Activated CD4-positive, CD25-positive, alpha-beta regulatory T cell (primary cell): ENCODE measurements around the gene FLT3LG.

ENCODE experiments used
- DNase-seq, 4 experiments: peaks; one replicate each; lab custom pipeline; 2025; lab: John Stamatoyannopoulos, UW

The FLT3LG gene

DNA sequence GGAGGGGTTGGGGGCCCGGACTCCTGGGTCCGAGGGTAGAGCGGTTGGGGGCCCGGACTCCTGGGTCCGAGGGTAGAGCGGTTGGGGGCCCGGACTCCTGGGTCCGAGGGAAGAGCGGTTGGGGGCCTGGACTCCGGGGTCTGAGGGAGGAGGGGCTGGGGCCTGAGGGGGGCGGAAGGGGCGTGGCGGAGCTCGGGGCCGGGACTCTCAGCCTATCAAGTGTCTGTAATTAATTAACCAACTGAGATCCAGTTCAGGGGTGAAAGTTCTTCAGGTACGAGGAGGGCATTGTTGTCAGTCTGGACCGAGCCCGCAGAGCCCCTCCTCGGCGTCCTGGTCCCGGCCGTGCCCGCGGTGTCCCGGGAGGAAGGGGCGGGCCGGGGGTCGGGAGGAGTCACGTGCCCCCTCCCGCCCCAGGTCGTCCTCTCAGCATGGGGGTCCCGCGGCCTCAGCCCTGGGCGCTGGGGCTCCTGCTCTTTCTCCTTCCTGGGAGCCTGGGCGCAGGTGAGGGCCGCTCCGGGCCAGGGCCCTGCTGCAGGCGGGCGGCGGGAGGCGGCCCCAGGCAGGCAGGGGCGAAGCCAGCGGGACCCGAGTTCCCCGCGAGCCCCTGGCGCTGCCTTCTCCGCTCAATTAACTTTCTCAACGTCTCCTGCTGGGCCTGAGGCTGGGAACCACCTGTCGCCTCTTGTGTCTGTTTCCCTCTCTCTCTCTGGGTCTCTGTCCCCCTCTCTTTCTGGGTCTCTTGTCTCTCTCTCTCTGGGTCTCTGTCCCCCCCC is 39.1 kb downstream of the FLT3LG start:
- DNase-seq = no peak

DNA sequence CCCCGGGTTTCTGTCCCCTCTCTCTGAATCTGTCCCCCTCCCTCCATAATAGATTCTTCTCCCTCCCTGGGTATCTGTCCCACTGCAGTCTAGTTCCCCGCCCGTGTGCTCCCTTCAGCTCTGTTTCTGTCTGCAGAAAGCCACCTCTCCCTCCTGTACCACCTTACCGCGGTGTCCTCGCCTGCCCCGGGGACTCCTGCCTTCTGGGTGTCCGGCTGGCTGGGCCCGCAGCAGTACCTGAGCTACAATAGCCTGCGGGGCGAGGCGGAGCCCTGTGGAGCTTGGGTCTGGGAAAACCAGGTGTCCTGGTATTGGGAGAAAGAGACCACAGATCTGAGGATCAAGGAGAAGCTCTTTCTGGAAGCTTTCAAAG is 39.7 kb downstream of the FLT3LG start:
- DNase-seq = no peak

DNA sequence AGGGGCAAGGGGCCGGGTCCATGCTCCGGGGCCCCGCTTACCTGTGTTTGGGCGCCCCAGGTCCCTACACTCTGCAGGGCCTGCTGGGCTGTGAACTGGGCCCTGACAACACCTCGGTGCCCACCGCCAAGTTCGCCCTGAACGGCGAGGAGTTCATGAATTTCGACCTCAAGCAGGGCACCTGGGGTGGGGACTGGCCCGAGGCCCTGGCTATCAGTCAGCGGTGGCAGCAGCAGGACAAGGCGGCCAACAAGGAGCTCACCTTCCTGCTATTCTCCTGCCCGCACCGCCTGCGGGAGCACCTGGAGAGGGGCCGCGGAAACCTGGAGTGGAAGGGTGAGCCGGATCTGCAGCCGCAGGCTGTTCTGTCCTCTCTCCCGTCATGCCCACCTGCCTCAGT is 40.1 kb downstream of the FLT3LG start:
- no peak for DNase-seq

DNA sequence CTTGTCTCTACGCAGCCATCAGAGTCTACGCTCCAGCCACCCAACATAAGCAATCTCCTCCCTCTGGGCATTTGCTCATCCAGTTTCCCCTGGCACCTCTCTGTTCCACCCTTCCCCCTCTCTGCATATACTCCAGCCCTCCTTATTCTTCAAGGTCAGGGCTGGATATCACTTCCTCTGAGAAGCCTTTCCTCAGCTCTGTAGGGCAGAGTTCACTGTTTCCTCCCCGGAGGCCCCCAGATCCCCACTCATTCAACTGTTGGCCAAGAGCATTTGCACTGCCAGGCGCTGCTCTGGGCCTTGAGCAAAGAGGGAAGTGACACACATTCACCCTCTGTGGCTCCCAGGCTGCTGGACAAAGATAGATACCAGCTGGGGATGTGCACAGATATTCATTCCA is 41.8 kb downstream of the FLT3LG start:
- no peak for DNase-seq

DNA sequence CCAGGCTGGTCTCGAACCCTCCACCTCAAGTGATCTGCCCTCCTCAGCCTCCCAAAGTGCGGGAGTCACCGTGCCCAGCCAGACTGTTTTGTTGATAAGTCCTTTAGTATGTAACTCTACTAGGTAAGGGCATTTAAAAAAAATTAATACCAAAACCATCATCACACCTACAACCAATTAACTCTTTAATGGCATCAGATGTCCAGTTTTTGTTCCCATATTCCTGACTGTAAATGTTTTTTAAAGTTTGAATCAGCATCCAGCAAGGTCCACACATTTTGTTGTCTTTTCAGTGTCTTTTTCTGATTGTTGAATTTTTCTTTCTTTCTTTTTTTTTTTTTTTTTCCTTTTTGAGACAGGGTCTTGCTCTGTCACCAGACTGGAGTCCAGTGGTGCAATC is 44.0 kb downstream of the FLT3LG start:
- no peak for DNase-seq

DNA sequence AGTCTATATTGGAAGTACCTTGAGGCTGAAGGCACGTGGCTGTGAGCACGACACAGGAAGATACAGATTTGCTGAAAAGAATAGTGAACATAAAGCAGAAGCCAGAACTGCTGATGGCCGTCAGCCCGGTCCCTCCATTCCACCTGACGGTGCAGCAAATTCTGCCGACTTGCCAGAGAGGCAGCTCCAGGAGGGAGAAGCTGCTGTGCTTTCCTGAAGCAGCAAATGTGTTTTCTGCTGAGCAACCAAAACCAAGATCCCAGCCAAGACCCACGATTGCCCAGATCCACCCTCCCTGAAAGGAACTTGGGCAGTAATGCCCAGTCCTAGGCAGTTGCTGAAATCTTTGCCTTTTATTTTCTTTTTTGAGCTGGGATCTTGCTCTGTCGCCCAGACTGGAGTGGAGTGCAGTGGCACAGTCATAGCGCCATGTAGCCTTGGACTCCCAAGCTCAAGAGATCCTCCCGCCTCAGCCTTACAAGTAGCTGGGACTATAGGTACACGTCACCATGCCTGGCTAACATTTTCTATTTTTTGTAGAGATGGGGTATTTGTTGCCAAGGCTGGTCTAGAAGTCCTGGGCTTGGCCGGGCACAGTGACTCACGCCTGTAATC is 46.8 kb downstream of the FLT3LG start:
- no peak for DNase-seq

DNA sequence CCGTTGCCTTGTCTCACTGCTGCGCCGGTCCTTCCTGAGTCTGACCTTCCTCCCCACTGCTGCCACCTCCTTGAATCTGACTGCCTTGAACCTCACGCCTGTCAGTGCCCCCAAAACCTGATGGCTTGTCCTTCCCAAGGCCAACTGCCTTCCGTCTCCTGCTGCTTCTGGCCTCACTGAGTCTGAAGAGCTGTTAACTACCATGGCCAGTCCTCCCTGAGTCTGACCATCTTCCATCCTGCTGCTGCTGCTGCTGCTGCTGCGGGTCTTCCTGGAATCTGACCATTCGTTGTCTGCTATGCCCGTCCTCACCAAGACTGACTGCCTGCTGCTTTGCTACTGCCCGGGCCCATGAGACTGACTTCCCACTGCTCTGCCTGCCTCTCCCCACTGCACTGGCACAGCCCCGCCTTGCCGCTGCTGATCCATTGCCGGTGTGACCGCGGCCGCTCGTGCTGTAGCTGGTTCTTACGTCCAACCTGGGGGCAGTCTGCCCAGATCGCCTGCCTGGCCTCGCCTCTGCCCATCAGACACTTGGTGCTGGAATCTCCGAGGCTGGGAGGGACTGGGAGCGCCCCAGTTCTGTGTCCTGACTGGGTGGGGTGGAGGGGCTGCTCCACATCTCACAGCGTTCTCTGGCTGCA is 50.9 kb downstream of the FLT3LG start:
- no peak for DNase-seq

DNA sequence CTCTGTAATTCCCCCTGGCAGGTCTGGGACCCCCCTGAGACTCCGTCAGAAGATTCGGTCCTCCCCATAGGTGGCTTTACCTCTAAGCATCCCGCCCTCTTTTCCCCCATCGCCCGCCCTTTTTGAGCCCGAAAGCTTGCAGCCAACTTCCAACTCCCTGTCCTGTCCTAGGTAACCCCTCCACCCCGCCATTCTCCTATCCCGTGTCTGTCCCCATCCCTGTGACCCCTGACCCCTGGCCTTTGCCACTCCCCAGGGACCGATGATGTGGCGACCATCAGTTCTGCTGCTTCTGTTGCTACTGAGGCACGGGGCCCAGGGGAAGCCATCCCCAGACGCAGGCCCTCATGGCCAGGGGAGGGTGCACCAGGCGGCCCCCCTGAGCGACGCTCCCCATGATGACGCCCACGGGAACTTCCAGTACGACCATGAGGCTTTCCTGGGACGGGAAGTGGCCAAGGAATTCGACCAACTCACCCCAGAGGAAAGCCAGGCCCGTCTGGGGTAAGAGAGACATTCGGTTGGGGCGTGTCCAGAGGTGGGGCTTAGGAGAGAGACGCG is 54.3 kb downstream of the FLT3LG start:
- DNase-seq = no peak

DNA sequence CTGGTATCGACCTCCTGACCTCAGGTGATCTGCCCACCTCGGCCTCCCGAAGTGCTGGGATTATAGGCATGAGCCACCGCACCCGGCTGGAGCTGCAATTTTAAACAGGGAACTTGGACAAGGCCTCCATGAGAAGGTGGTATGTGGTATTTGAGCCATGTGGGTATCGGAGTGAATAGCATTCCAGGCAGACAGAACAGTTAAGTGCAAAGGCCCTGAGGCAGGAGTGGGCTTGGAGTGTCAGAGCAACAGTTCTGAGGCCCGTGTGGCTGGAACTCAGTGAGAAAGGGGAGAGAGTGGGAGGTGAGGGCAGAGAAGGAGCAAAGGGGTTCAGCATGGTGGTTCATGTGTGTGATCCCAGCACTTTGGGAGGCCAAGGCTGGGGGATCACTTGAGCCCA is 56.7 kb downstream of the FLT3LG start:
- DNase-seq = no peak

DNA sequence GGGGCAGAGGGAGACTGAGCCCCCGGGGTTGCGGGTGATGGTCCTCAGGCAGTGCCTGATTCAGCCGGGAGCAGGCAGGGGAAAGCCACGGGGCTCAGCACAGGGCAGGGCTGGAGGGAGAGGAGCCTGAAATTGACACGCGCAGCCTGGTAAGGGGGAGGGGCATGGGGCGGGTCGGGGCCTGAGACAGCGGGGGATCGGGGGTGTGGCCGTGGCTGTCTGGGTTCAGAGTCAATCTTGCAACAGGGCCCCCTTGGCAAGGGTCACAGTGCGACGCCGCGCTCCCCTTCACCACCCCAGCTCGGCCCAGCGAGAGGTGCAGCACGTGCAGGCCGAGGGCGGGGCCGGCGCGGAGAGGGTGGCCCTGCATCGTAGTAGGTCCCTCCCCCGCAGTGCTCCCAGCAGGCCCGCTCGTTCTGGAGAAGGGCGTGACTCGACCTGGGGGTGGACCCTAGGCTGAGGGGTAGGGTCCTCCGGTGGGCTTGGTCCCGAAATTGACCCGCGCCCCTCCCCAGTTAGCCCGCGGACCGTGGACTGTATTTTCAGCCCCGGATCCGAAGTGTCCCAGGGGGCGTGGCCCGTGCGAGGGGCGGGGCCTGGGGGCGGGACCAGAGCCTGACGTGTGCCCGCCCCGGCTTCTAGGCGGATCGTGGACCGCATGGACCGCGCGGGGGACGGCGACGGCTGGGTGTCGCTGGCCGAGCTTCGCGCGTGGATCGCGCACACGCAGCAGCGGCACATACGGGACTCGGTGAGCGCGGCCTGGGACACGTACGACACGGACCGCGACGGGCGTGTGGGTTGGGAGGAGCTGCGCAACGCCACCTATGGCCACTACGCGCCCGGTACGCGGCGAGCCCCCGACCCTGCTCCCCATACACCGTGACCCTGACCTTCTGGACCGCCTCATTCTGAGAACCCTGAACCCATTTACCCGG is 59.8 kb downstream of the FLT3LG start:
- DNase-seq = peak; percentile 71 to 79 (median 76)

DNA sequence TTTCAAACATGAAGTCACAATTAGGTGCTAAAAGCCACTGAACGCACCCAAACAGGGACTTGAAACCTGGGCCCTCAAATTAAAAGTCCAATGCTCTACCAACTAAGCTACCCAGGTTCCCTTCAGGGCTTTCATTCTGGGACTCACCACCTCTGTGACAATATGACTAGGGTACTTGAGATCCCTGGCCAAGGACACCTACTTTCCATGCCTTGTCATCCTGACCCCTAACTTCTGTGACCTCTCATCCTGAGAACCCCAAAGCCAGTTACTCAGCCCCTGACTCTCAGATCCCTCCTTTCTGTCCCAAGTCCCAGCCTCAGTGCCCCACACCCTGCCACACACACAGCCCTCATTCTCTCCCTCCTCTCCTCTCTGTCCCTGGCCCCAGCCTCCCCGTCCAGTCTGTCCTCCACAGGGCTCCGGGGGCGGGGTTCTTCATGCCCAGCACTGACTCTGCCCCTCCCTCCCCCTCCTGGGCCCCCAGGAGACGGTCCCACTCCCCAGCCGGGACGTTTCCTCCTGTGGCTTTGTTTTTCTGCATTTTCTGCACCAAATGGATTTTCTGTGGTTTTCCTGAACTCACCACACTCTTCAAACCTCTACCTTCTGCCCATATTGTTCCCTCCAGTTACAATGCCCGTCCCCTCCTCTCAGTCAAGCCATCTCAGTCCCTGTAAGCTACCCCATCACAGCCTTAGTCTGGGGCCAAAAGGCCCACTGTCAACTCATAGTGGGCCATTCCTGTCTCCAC is 60.8 kb downstream of the FLT3LG start:
- no peak for DNase-seq
